Right atrium auricular region (tissue), 2 donors: Measurements from ENCODE around the gene CINP. TPM values are rescaled to one million over a fixed set of nuclear protein-coding genes. Genes with fewer than 3 reads are reported as not detected.
"Not testable (repeated sequence)": the region's sequence is repeated elsewhere in the genome, so short reads cannot be mapped to it uniquely, and the experiment has no call there.

Experiments
- DNase-seq: peaks from one replicate; pipeline ENCODE4 v3.0.0-alpha.2; 2019; ENCODE audit warnings: low spot score
- H3K27ac ChIP-seq, 2 donors: fragments of 200-600 bp; sonication (generic); 1 replicate in 1 of 2; 2 replicates in 1 of 2; pipeline ENCODE4 v1.5.1; 2016 to 2019
- H3K27me3 ChIP-seq, 2 donors: fragments of 200-600 bp; sonication (generic); one replicate each; pipeline versions ENCODE4 v1.5.1 to v1.6.0; 2017 to 2019
- H3K36me3 ChIP-seq: fragments of 200-600 bp; sonication (generic); one replicate; pipeline ENCODE4 v1.5.1; 2016
- H3K4me1 ChIP-seq, 2 donors: fragments of 200-600 bp; sonication (generic); one replicate each; pipeline versions ENCODE4 v1.5.1 to v1.6.0; 2017 to 2019
- H3K4me3 ChIP-seq, 2 donors: fragments of 200-600 bp; sonication (generic); 1 replicate in 1 of 2; 2 replicates in 1 of 2; pipeline ENCODE4 v1.5.1; 2017 to 2019; ENCODE audit warnings: mild to moderate bottlenecking in 1 of 2, moderate library complexity in 1 of 2
- H3K9me3 ChIP-seq, 2 donors: fragments of 200-600 bp; sonication (generic); one replicate each; pipeline ENCODE4 v1.5.1; 2019
- total RNA-seq, 2 donors: library from RNA; depleted of rRNA; stranded (reverse); fragments of >200 nt; gene quantifications; one replicate each; pipeline ENCODE4 v1.1.0, GENCODE V29; 2016
- TF ChIP-seq, protein P1 (sequence below), 2 donors: fragments of 200-600 bp; sonication (generic); IDR thresholded peaks; one replicate each; pipeline ENCODE4 v1.5.1; 2019; ENCODE audit warnings: antibody characterized with exemption in 2 of 2

CINP gene
- total RNA-seq, 2 donors from 2014 or later = 25.0 to 31.3 TPM

DNA sequence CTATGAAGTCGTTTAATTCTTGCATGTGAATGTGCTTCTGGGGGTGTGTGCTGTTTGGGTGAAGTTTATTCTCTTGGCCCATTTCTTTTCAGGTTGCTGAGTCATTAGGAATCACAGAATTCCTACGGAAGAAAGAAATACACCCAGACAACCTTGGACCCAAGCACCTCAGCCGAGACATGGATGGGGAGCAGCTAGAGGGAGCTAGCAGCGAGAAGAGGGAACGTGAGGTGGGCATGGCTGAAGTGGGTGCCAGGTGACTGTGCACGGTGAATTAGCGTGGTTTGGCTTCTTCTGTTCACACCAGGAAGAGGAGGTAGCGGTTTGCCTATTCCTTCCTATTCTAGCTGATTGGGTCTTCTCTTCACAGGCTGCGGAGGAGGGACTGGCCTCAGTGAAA is 24.0 kb downstream of the CINP start:
- Histone ChIP-seq H3K4me1 (no peaks in the 10 kb centered on the region), H3K4me3 (no peak overlapping the region), H3K27ac (no peak overlapping the region), H3K27me3 (no peaks in the 10 kb centered on the region), H3K36me3 (peaks cover 39% of the 10 kb centered on the region), H3K9me3 (no peaks in the 10 kb centered on the region)
- TF ChIP-seq, protein P1, sequence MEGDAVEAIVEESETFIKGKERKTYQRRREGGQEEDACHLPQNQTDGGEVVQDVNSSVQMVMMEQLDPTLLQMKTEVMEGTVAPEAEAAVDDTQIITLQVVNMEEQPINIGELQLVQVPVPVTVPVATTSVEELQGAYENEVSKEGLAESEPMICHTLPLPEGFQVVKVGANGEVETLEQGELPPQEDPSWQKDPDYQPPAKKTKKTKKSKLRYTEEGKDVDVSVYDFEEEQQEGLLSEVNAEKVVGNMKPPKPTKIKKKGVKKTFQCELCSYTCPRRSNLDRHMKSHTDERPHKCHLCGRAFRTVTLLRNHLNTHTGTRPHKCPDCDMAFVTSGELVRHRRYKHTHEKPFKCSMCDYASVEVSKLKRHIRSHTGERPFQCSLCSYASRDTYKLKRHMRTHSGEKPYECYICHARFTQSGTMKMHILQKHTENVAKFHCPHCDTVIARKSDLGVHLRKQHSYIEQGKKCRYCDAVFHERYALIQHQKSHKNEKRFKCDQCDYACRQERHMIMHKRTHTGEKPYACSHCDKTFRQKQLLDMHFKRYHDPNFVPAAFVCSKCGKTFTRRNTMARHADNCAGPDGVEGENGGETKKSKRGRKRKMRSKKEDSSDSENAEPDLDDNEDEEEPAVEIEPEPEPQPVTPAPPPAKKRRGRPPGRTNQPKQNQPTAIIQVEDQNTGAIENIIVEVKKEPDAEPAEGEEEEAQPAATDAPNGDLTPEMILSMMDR (IDR thresholded peaks at IDR 0.05) = no peak
- no peak for DNase-seq

- Histone ChIP-seq H3K4me3 (no peak overlapping the region), H3K27ac (no peak overlapping the region), H3K4me1 (no peaks in the 10 kb centered on the region), H3K27me3 (no peaks in the 10 kb centered on the region), H3K9me3 (no peaks in the 10 kb centered on the region), H3K36me3 (peaks cover 14% of the 10 kb centered on the region)
- TF ChIP-seq, protein P1 (IDR thresholded peaks at IDR 0.05) = no peak
- DNase-seq = no peak
Observed at GRCh38 chr14:102335163-102335562, 27.5 kb downstream of the CINP start.

DNA sequence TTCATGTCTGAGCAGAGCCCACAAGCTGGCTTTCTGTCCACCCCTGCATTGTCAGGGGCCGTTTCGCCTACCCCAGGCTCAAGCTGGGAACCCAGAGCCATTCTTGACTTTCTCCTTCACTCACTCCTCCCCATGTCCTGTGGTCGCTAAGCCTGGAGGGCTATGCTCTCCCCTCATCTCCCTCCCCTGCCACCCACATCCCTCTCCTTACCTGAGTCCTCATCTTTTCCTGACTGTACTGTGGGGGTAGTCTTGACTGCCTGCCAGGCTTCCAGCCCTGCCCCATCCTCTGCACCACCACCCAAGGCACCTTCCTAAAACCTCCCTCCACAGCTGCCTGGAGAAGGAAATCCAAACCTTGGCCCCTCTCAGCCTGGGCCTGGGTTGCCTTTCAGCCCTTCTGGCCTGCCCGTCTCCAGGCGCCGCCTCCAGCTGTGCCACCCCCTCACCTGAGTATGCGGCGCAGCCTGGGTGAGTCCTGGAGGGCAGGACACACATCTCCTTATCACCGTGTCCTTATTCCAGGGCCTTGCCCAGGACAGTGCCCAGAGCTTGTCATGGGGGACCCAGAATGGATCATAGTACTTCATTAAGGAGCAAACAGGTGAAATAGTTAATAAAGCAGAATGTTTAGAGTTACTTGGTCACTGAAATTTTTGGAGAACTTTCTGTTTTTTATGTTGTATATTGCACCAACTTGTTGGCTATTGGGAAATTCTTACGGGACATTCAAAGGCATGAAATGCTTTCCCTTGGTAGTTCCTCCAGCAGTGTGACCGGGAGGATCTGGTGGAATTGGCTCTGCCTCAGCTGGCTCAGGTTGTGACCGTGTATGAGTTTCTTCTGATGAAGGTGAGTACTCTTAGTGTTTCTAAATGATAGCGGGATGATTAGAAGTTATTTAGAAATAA is 28.6 kb downstream of the CINP start:
- Histone ChIP-seq H3K27me3 (no peaks in the 10 kb centered on the region), H3K4me1 (no peaks in the 10 kb centered on the region), H3K4me3 (no peak overlapping the region), H3K9me3 (no peaks in the 10 kb centered on the region), H3K27ac (no peak overlapping the region), H3K36me3 (peaks cover 12% of the 10 kb centered on the region)
- no peak for DNase-seq
- TF ChIP-seq, protein P1 (IDR thresholded peaks at IDR 0.05) = no peak

- Histone ChIP-seq H3K4me3 (no peak overlapping the region), H3K36me3 (peaks cover 6% of the 10 kb centered on the region)
- TF ChIP-seq, protein P1 (IDR thresholded peaks at IDR 0.05) = no peak
Observed at GRCh38 chr14:102333390-102333789, 29.3 kb downstream of the CINP start.

DNA sequence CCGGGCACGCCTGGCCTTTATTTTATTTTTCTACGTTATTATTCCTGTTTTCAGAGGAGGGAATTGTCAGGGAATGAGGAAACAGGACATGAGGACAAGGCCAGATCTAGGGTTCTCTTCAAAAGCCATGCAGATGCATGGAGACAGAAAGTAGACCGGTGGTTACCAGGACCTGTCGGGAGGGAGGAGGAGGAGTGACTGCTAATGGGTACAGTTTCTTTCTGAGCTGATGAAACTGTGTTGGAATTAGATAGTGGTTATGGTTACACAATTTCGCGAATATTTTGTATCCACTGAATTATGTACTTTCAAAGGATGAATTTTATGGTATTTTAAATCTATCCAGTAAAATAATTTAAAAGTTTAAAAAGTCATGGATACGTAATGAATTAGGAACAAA is 31.9 kb downstream of the CINP start:
- H3K27me3 ChIP-seq = no peaks in the 10 kb centered on the region
- TF ChIP-seq, protein P1 (IDR thresholded peaks at IDR 0.05) = no peak
- DNase-seq = no peak
- no peak overlapping the region for H3K4me3 ChIP-seq
- H3K27ac ChIP-seq = no peak overlapping the region
- H3K9me3 ChIP-seq = no peaks in the 10 kb centered on the region
- no peaks in the 10 kb centered on the region for H3K4me1 ChIP-seq
- H3K36me3 ChIP-seq = peaks cover 14% of the 10 kb centered on the region

More at GRCh38 chr14:102333390-102333789, 29.3 kb downstream of the CINP start:
- no peak overlapping the region for H3K27ac ChIP-seq
- DNase-seq = no peak
- no peaks in the 10 kb centered on the region for H3K4me1 ChIP-seq
- H3K27me3 ChIP-seq = no peaks in the 10 kb centered on the region
- H3K9me3 ChIP-seq = no peaks in the 10 kb centered on the region

DNA sequence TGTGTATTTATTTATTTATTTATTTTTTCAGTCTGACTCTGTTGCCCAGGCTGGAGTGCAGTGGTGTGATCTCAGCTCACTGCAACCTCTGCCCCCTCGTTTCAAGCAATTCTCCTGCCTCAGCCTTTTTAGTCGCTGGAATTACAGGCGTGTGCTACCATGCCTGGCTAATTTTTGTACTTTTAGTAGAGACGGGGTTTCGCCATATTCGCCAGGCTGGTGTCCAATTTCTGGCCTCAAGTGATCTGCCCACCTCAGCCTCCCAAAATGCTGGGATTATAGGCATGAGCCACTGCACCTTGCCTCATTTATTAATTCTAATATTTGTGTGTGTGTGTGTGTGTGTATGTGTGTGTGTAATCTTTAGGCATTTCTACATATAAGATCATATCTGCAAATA is 33.3 kb downstream of the CINP start:
- not testable (repeated sequence) for H3K9me3 ChIP-seq

More for the DNA sequence above, 33.3 kb downstream of the CINP start:
- H3K4me1 ChIP-seq, DNase-seq, H3K4me3 ChIP-seq, H3K27me3 ChIP-seq, H3K27ac ChIP-seq: not testable (repeated sequence)
- H3K36me3 ChIP-seq = peaks cover 15% of the 10 kb centered on the region
